Measurements from ENCODE around the gene DOC2B.

- TF ChIP-seq TCF7L2 (IDR thresholded peaks at IDR 0.05; ENCODE audit: borderline replicate concordance, low read depth, low read length) = no peak
- no peak for TF ChIP-seq CTCF (tag by site-specific recombination; IDR thresholded peaks at IDR 0.05)
- TF ChIP-seq REPIN1 (tag by site-specific recombination; IDR thresholded peaks at IDR 0.05; ENCODE audit: low read depth) = no peak
- no peak for TF ChIP-seq ZNF24 (tag by site-specific recombination; IDR thresholded peaks at IDR 0.05)
Measured at GRCh38 chr17:146983-147761, 34.3 kb downstream of the DOC2B start.

All from HEK293 (cell line).